ENCODE results near the gene CHAD. TPM values are rescaled to one million over a fixed set of nuclear protein-coding genes. Genes with fewer than 3 reads are reported as not detected.
A peak's percentile ranks its signal among the peaks of the same experiment; 100 is the strongest.

CHAD gene
- total RNA-seq, 1 experiment from 2014 or later: not detected

GRCh38 chr17:50464736-50465135 lies 3.9 kb downstream of the CHAD start:
- DNase-seq (ENCODE audit: low spot score): no peak
- in situ Hi-C loops (cut with HindIII; ENCODE audit: low sequenced_read_pairs): no loop called here

- no peak for DNase-seq (ENCODE audit: low spot score)
- in situ Hi-C loops (cut with HindIII; ENCODE audit: low sequenced_read_pairs): no loop called here
These were observed 4.6 kb downstream of the CHAD start for GRCh38 chr17:50464121-50464520.

GRCh38 chr17:50462446-50462845 lies 6.2 kb downstream of the CHAD start:
- DNase-seq (ENCODE audit: low spot score): no peak
- in situ Hi-C loops (cut with HindIII; ENCODE audit: low sequenced_read_pairs): no loop called here

- in situ Hi-C loops (cut with HindIII; ENCODE audit: low sequenced_read_pairs): no loop called here
- DNase-seq (ENCODE audit: low spot score): no peak
These were observed 7.0 kb downstream of the CHAD start for GRCh38 chr17:50461550-50462132.

GRCh38 chr17:50460831-50461526 lies 7.7 kb downstream of the CHAD start:
- in situ Hi-C loops (cut with HindIII; ENCODE audit: low sequenced_read_pairs): no loop called here
- no peak for DNase-seq (ENCODE audit: low spot score)

GRCh38 chr17:50459756-50460155 lies 8.9 kb downstream of the CHAD start:
- in situ Hi-C loops (cut with HindIII; ENCODE audit: low sequenced_read_pairs): no loop called here
- no peak for DNase-seq (ENCODE audit: low spot score)

GRCh38 chr17:50458701-50459676 lies 9.7 kb downstream of the CHAD start:
- in situ Hi-C loops (cut with HindIII; ENCODE audit: low sequenced_read_pairs): no loop called here
- no peak for DNase-seq (ENCODE audit: low spot score)

GRCh38 chr17:50458270-50458669 lies 10.4 kb downstream of the CHAD start:
- no peak for DNase-seq (ENCODE audit: low spot score)
- in situ Hi-C loops (cut with HindIII; ENCODE audit: low sequenced_read_pairs): no loop called here

GRCh38 chr17:50457621-50458020 lies 11.1 kb downstream of the CHAD start:
- in situ Hi-C loops (cut with HindIII; ENCODE audit: low sequenced_read_pairs): no loop called here
- DNase-seq (ENCODE audit: low spot score): no peak

- DNase-seq (ENCODE audit: low spot score): no peak
- in situ Hi-C loops (cut with HindIII; ENCODE audit: low sequenced_read_pairs): no loop called here
These were observed 14.8 kb downstream of the CHAD start for GRCh38 chr17:50453901-50454300.

- no peak for DNase-seq (ENCODE audit: low spot score)
- in situ Hi-C loops (cut with HindIII; ENCODE audit: low sequenced_read_pairs): no loop called here
These were observed 15.9 kb downstream of the CHAD start for GRCh38 chr17:50452630-50453300.

- DNase-seq (ENCODE audit: low spot score): no peak
- in situ Hi-C loops (cut with HindIII; ENCODE audit: low sequenced_read_pairs): no loop called here
These were observed 16.6 kb downstream of the CHAD start for GRCh38 chr17:50451943-50452629.

GRCh38 chr17:50448643-50449042 lies 20.0 kb downstream of the CHAD start:
- no peak for DNase-seq (ENCODE audit: low spot score)
- in situ Hi-C loops (cut with HindIII; ENCODE audit: low sequenced_read_pairs): no loop called here

GRCh38 chr17:50447870-50448595 lies 20.6 kb downstream of the CHAD start:
- in situ Hi-C loops (cut with HindIII; ENCODE audit: low sequenced_read_pairs): no loop called here
- DNase-seq (ENCODE audit: low spot score): no peak

- DNase-seq (ENCODE audit: low spot score): no peak
- in situ Hi-C loops (cut with HindIII; ENCODE audit: low sequenced_read_pairs): no loop called here
These were observed 22.9 kb downstream of the CHAD start for GRCh38 chr17:50445730-50446325.

- in situ Hi-C loops (cut with HindIII; ENCODE audit: low sequenced_read_pairs): no loop called here
These were observed 23.6 kb downstream of the CHAD start for GRCh38 chr17:50444841-50445715.

GRCh38 chr17:50443505-50443974 lies 25.1 kb downstream of the CHAD start:
- in situ Hi-C loops (cut with HindIII; ENCODE audit: low sequenced_read_pairs): no loop called here

More at GRCh38 chr17:50444841-50445715, 23.6 kb downstream of the CHAD start:
- DNase-seq (ENCODE audit: low spot score): no peak

More at GRCh38 chr17:50443505-50443974, 25.1 kb downstream of the CHAD start:
- DNase-seq (ENCODE audit: low spot score): peak; percentile 35
